ENCODE measurements around the gene SLC41A3.
"Not testable (repeated sequence)": the region's sequence is repeated elsewhere in the genome, so short reads cannot be mapped to it uniquely, and the experiment has no call there.

The SLC41A3 gene

GRCh38 chr3:126105691-126106187 is 21.8 kb upstream of the SLC41A3 start:
- no peak for DNase-seq

DNA sequence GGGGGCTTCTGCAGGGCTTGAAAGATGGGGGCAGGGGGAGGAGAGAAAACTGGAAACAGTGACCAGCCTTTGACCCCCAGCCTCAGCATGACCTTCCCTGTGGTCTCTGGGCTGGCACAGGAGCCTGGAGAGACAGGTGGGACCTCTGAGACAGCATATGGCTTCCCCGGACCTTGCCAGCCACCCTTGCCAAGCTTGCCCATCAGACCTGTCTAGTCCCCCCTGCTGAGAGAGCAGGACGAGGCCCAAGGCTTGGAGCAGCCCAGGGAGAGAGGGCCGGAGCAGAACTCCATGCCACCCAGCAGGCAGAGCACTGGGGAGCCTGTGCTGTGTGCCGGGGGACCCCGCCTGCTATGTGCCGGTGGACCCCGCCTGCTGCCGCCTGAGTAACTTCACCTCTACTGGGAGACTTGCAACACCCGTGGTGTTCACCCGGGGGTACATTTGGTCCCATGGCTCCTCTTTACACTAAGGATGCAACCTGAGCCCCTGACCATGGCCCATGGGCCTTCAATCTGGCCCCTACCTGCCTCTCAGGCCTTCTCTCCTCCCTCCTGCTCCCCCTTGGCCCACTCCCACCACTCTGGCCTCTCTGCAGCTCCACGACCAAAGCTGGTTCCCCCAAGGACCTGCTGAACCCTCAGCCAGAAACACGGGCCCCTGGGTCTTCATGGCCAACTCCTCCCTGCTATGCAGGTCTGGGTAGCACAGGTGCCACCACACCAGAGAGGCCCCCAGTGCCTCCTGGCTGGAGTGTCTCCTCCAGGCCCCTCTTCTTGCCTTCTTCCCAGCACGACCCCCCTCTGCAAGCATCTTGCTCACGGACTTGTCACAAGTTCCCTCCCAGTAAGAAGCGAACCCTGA is 21.1 kb upstream of the SLC41A3 start:
- no peak for DNase-seq

- DNase-seq: no peak
Measured at GRCh38 chr3:126104028-126104635, 20.2 kb upstream of the SLC41A3 start.

GRCh38 chr3:126103121-126104027 is 19.4 kb upstream of the SLC41A3 start:
- DNase-seq: no peak

DNA sequence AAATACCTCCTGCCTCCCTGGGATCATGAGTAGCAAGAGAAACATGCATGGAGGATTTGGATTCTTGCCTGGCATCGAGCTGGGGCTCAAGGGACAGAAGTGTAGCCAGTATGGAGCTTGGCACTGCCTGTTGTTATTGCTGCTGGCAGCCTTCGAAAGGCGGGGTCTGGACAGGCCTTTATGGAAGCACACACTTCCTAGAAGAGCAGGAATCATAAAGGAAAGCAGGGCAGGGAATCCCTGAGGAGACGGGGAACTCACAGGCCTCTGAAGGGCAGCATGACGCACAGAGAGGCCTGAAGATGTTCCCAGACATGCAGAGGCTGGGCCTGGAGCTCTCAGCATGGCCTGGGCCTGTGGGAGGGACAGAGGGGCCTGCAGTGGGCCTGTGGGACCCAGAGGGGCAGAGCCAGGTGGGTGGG is 18.6 kb upstream of the SLC41A3 start:
- no peak for DNase-seq

DNA sequence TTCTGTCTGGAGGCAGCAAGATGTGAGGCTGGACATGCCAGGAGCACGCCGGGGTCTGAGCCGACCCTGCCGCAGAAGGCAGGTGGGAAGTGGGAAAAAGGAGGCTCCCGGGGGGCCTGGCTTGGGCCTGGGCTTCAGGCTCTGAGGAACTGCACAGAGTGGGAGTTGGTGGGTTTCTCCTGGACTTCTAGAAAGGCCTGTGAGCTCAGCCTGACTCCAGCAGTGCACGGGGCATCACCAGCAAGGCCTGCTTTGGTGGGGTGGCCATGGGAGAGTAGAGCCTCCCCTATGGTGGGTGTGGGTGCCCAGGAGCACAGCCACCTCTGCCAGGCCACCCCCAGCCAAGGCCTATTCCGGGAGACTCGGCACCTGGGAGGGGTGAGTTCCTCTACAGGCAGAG is 18.1 kb upstream of the SLC41A3 start:
- no peak for DNase-seq

DNA sequence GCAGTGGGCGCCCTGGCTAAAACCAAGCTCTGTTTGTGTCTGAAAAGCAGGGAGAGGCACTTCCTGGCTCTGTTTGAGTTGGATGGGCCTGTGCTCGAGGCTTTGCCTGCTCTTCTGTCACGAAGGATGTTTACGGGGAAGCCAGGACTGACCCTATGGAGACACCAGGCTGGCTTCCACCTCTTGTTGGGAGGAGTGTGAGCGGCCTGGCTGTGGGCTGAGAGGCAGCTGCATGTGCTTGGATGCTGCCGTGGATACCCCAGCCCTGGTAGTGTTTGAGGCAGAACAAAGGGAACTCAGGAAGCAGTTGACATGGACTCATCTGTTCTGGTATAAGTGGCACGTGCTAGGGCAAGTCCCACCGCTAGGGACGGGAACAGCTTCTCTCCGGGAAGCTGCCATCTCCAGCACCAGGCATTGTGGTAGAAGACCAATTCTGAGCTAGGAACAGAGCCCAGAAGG is 17.6 kb upstream of the SLC41A3 start:
- no peak for DNase-seq

- DNase-seq: no peak
Measured at GRCh38 chr3:126100634-126101301, 16.8 kb upstream of the SLC41A3 start.

DNA sequence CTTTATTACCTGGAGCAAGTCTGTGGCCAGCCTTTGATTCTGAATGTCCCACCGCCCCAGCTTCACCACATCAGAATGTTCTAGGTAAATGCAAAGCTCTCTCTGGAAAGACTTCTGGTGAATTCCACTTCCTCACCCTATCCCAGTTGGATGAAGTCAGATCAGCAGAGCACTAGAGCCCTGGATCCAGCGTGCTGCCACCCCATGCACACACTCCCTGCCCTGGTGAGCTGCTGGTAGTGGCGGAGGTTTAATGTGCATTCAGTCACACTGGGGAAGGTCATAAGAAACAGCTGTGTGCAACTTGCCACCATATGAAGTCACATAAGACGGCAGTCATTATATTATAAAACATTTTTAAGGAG is 16.3 kb upstream of the SLC41A3 start:
- no peak for DNase-seq

DNA sequence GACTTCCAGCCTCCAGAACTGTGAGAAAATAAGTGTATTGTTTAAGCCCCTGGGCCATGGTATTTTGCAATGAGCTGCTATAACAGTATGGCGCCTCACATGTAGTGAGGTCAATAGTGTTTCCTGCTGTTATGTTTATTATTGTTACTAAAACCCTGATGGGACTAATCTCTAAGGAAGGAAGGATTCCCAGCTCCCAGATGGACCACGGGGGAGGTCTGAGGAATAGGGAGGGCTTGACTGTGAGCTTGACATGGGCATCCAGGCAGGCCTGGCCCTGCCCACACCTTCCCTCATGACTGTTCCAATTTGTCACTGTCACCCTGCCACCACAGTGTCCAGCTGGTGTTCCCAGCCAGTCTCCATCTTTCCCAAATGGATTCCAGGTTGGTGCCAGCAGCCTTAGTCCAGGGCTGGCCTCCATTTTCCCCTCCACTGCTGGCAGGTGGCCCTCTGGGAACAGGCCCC is 14.5 kb upstream of the SLC41A3 start:
- no peak for DNase-seq

GRCh38 chr3:126097801-126098200 is 13.9 kb upstream of the SLC41A3 start:
- no peak for DNase-seq

DNA sequence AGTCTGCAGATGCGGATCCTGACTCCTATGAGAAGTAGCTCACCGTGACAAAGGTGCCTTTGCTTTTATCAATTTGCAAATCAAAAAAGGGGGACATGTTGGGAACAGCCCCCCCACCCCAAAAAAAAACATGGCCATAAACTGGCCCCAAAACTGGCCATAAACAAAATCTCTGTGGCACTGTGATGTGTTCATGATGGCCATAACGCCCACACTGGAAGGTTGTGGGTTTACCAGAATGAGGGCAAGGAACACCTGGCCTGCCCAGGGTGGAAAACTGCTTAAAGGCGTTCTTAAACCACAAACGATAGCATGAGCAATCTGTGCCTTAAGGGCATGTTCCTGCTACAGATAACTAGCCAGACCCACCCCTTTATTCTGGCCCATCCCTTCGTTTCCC is 12.3 kb upstream of the SLC41A3 start:
- DNase-seq: not testable (repeated sequence)

- DNase-seq: not testable (repeated sequence)
Measured at GRCh38 chr3:126092128-126092527, 8.2 kb upstream of the SLC41A3 start.

DNA sequence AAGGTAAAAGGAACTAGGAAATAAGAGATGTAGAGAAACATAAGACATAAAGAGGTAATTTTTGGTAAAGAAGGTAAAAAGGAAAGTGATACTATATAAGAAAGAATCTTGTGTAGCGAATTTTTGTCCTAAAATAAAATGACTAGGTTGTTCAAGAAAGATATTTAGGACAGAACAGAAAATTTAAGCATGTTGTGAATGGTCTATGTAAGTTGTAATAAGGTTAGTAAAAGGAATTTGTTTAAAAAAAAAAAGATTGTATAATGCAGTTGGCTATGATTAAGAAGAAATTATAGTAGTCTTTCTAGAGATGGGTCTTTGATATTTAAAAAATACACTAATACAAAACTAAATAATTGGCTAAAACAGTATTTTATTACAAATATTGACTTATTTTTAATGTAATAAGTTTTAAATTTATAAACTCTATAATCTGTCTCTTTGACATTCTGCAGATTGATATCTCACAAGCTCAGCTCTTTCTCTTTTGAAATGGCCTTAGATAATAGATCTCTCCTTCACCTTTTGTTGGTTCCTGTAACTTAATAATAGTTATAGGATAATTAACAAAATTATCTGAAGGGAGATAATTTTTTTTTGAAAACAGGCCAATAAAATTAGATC is 3.7 kb upstream of the SLC41A3 start:
- DNase-seq: no peak

DNA sequence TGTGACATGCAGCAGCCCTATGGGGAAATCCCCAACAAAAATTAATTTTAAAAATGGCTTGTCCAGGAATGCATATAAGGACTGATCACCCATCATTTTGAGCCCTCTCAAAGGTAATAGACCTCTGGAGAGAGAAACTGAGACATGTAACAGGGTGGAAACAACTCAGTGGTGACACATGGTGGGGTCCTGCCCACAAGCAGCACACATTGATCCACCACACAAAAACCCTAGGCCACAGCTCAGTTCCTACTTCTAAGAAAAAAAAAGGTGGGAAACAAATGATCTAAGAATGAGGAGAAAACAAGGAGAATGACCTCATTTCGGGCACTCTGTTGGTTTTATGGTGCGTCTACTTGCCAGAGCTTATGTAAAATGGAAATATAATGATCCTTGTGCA is 1.9 kb upstream of the SLC41A3 start:
- DNase-seq: no peak

DNA sequence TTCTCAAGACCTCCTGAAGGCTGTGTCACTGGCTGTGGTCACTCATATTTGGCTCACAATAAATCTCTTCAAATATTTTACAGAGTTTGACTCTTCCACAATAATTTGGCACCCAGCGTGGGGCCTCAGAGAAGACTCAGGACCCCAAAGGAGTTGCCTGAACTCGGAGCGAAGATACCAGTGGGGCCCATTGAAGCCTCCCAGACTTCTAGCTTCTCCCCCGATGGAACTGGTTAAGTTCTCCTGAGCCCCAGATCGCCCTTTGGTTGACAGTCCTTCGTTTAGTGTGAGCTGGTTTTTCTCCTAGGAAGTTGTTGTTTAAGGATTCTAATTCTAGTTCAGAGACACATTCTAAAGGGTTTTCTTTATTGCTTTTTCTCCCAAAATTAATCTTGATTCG is 1.4 kb upstream of the SLC41A3 start:
- no peak for DNase-seq

GRCh38 chr3:126084768-126085180 is 850 bp upstream of the SLC41A3 start:
- no peak for DNase-seq

DNA sequence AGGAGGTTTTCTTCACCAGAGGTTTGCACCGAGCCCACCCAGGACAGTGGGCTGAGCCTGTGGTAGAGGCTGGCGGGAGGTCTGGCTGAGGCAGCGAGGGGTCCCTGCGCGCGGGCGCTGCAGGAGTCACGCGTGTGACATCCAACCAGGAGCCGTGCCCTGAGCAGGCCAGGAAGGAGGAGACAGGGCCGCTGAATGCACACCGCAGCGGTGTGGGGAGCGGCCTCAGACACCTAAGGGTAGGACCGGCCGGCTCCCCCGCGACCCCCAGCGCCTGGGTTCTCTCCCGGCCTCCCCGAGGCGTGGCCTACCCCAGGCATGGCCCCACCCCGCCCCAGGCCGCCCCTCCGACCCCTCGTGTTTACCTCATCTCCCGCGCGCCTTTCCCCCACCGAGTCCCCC is 412 bp downstream of the SLC41A3 start:
- peak; percentile 29 for DNase-seq

DNA sequence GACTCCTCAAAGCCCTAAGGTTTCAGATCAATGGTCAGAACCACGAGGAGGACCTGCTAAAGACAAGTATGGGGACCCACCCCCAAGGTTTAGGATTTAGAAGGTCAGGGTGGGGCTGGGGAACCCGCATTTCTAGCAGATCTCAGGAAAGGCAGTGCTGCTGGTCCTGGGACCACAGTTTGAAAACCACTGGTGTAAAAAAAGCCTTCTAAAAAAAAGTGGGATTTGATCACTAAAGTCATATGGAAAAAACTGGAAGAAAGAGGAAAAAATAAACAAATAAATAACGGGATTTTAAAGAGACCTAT is 832 bp downstream of the SLC41A3 start:
- DNase-seq: no peak

DNA sequence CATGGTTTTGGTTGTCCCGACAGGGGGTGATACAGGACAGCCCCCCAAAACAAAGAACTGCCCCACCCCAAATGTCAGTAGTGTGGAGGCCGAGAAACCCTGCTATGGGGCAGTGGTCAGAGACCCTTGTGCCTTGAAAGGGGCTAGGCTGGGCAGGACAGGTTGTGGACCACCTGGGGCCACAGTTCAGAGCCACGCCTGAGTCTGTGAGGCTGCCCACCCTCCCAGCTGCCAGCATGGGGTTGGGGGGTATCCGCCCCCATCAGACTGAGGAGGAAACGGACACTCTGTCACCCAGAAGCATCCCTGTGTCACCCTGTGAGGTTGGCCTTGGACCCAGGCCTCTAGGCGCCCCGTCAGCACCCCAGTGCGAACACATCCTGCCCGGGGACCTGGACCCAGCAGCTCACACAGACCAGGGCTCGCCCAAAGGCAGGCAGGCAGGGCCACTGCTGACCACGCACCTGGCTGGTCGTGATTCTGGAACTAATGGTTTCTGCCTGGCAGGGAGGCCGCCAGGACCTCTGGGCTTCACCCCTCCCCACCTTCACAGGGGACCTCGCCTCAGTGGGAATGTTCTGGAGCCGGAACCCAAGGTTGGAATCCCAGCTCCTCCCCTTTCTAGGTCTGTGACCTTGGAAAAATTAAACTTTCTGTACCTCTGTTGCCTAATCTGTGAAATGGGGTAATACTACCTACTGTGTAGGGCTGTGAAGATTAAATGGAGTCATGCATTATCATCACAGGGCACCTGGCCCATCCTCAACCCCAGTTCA is 1.4 kb downstream of the SLC41A3 start:
- DNase-seq: no peak

GRCh38 chr3:126081618-126082361 is 2.1 kb downstream of the SLC41A3 start:
- DNase-seq: no peak

Data from NCI-H510A (cell line).